ENCODE data around the gene DLGAP1.

- TF ChIP-seq YY1 (IDR thresholded peaks at IDR 0.05; ENCODE audit: insufficient read depth, insufficient read length) (no peak), ZNF274 (IDR thresholded peaks at IDR 0.05; ENCODE audit: low read depth, low read length) (no peak), SUZ12 (IDR thresholded peaks at IDR 0.05; ENCODE audit: extremely low read depth, insufficient read depth, insufficient read length) (no peak)
These were observed 1.1 kb downstream of the DLGAP1 start for GRCh38 chr18:4453874-4454536.
